Loucy (cell line): ENCODE results near the gene DNAH14.

Source experiments
- EZH2phosphoT487 ChIP-seq: fragments of 200-600 bp; IDR thresholded peaks from 2 replicates; pipeline ENCODE4 v1.6.1; 2018; ENCODE audit warnings: antibody characterized with exemption, mild to moderate bottlenecking, moderate library complexity, borderline replicate concordance
- TF ChIP-seq, protein P1 (sequence below): fragments of 200-600 bp; sonication (generic); conservative IDR thresholded peaks from 2 replicates; pipeline ENCODE4 v1.5.1; 2014; ENCODE audit warnings: mild to moderate bottlenecking, antibody characterized with exemption, low read length

DNA sequence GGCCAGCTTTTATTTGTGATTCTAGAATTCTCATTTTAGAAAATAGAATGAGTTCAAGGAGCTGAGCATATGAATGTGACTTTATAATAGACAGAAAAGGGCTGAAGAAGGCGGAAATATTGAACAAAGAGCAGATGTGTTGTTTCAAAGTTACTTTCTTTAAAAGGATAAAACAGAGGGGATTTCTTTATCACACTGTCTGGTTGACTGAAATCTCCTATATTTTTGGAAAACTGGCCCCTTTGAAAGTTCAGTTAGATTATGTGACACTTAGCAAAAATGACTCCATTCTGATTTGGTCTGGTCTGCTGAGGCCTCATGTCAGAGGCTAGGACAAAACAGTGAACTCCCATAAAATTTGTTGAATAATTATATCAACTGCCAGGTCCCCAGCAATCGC is 46.4 kb upstream of the DNAH14 start:
- TF ChIP-seq, protein P1, sequence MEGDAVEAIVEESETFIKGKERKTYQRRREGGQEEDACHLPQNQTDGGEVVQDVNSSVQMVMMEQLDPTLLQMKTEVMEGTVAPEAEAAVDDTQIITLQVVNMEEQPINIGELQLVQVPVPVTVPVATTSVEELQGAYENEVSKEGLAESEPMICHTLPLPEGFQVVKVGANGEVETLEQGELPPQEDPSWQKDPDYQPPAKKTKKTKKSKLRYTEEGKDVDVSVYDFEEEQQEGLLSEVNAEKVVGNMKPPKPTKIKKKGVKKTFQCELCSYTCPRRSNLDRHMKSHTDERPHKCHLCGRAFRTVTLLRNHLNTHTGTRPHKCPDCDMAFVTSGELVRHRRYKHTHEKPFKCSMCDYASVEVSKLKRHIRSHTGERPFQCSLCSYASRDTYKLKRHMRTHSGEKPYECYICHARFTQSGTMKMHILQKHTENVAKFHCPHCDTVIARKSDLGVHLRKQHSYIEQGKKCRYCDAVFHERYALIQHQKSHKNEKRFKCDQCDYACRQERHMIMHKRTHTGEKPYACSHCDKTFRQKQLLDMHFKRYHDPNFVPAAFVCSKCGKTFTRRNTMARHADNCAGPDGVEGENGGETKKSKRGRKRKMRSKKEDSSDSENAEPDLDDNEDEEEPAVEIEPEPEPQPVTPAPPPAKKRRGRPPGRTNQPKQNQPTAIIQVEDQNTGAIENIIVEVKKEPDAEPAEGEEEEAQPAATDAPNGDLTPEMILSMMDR = no peak
- no peak for TF ChIP-seq EZH2phosphoT487
